HG03039 (cell line): ENCODE results near the gene PRR23E.

Experiments
- ATAC-seq: cut with Tn5 transposase; IDR thresholded peaks from one replicate; pipeline ENCODE4 v1.9.1; 2021; ENCODE audit warnings: mild to moderate bottlenecking, moderate library complexity; ENCODE audit not compliant: unreplicated experiment

PRR23E gene

GRCh38 chr3:127192576-127193232, at the start of gene PRR23E:
TSS of gene PRR23E (plus strand) at chr3:127193131. CDS start at chr3:127196686, 3,555 bp downstream.
- ATAC-seq, result no peak

GRCh38 chr3:127143172-127143571, 49.8 kb upstream of the PRR23E start:
- no peak for ATAC-seq

- no peak for ATAC-seq
These were observed 48.3 kb upstream of the PRR23E start for GRCh38 chr3:127144631-127145030.

GRCh38 chr3:127145266-127145665, 47.7 kb upstream of the PRR23E start:
- ATAC-seq, result no peak

- ATAC-seq, result no peak
These were observed 45.5 kb upstream of the PRR23E start for GRCh38 chr3:127147291-127147885.

- ATAC-seq, result no peak
These were observed 43.2 kb upstream of the PRR23E start for GRCh38 chr3:127149621-127150310.

- no peak for ATAC-seq
These were observed 42.2 kb upstream of the PRR23E start for GRCh38 chr3:127150513-127151250.

- ATAC-seq, result no peak
These were observed 41.7 kb upstream of the PRR23E start for GRCh38 chr3:127151251-127151564.

- no peak for ATAC-seq
These were observed 40.8 kb upstream of the PRR23E start for GRCh38 chr3:127151992-127152650.

- no peak for ATAC-seq
These were observed 40.0 kb upstream of the PRR23E start for GRCh38 chr3:127152684-127153505.

GRCh38 chr3:127153506-127153815, 39.5 kb upstream of the PRR23E start:
- ATAC-seq, result no peak

- ATAC-seq, result no peak
These were observed 36.4 kb upstream of the PRR23E start for GRCh38 chr3:127156338-127157050.

GRCh38 chr3:127157171-127157828, 35.6 kb upstream of the PRR23E start:
- no peak for ATAC-seq

- ATAC-seq, result no peak
These were observed 34.2 kb upstream of the PRR23E start for GRCh38 chr3:127158614-127159229.

GRCh38 chr3:127159543-127159942, 33.4 kb upstream of the PRR23E start:
- ATAC-seq, result no peak

- ATAC-seq, result no peak
These were observed 31.7 kb upstream of the PRR23E start for GRCh38 chr3:127161236-127161635.

GRCh38 chr3:127161973-127162579, 30.9 kb upstream of the PRR23E start:
- no peak for ATAC-seq

GRCh38 chr3:127162947-127163645, 29.8 kb upstream of the PRR23E start:
- no peak for ATAC-seq
